Mucosa of descending colon (tissue), 3 donors: ENCODE results near the gene CPED1. TPM values are rescaled to one million over a fixed set of nuclear protein-coding genes. Genes with fewer than 3 reads are reported as not detected.

Experiments
- ATAC-seq: fragments of 200-7000 bp; cut with Tn5 transposase; one replicate; pipeline ENCODE4 v1.9.1; 2020; ENCODE audit warnings: mild to moderate bottlenecking, moderate library complexity
- DNase-seq, 3 donors: peaks; one replicate each; pipeline ENCODE4 v3.0.0-alpha.2; 2020
- H3K36me3 ChIP-seq: fragments of 200-600 bp; one replicate; pipeline ENCODE4 v1.8.0; 2021; ENCODE audit warnings: low read depth, mild to moderate bottlenecking
- H3K4me1 ChIP-seq: fragments of 200-600 bp; one replicate; pipeline ENCODE4 v1.8.0; 2021; ENCODE audit warnings: low read depth, mild to moderate bottlenecking
- H3K4me3 ChIP-seq: fragments of 200-600 bp; one replicate; pipeline ENCODE4 v1.8.0; 2021; ENCODE audit warnings: mild to moderate bottlenecking
- H3K9me3 ChIP-seq: fragments of 200-600 bp; one replicate; pipeline ENCODE4 v1.8.0; 2021; ENCODE audit warnings: mild to moderate bottlenecking
- CTCF ChIP-seq: fragments of 200-600 bp; IDR thresholded peaks from one replicate; pipeline ENCODE4 v1.8.0; 2022; ENCODE audit warnings: antibody characterized with exemption, mild to moderate bottlenecking
- intact Hi-C, 2 donors: fragments of 100-400 bp; cut with DNase I in 1 of 2; cut with micrococcal nuclease in 1 of 2; formaldehyde crosslinking; loops; one replicate each; pipeline versions ENCODE4 v1.11.0 to v1.11.1; 2022; cut with DNase I, micrococcal nuclease
- total RNA-seq, 3 donors: library from RNA; stranded (reverse); fragmentation: NEBNext Ultra II Directional in 2 of 3; extraction: Animal tissue kit (Norgen Biotek cat#: 25700) in 2 of 3; gene quantifications; one replicate each; pipeline versions ENCODE4 v1.2.1 to v1.2.4, GENCODE V29; 2021 to 2023
- donor health status: DM: no; HTN: no; CAD: no; lungs with moderate emphysema.
- donor health status: DM: no; HTN: no; CAD: no.
- donor health status: DM: no; HTN: yes; CAD: no.

The CPED1 gene
- total RNA-seq, 3 donors from 2014 or later, result 6.5 to 67.7 (median 8.8) TPM

DNA sequence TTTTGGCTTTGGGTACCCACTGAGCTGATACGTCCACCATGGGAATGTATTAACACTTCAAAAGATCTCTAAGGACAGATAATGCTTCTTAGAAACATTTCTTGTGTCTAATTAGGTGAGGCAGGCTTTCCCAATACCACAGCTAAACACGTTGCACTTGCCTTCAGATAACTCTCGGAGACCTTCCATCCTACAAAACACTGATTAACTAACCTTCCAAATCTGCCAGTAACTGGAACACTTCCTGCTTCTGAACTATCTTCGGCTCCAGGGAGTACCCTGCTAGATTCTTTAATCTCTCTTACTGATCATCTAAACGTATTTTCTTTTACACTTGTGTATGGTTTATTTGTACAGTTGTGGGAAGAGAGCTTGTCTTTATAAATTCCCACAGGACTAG, 339.2 kb downstream of the CPED1 start:
- DNase-seq, result no peak
- intact Hi-C loops, result no loop called here
- TF ChIP-seq CTCF, result no peak
- ATAC-seq, result no peak
- Histone ChIP-seq H3K36me3 (no peaks in the 10 kb centered on the region), H3K4me3 (no peak overlapping the region), H3K4me1 (peaks cover 12% of the 10 kb centered on the region), H3K9me3 (no peaks in the 10 kb centered on the region)

GRCh38 chr7:121328508-121329190, 340.1 kb downstream of the CPED1 start, which contains the start of gene WNT16:
TSS of gene WNT16 (plus strand) at chr7:121329000. CDS start at chr7:121329293, 293 bp downstream.
- H3K4me1 ChIP-seq, result peaks cover 12% of the 10 kb centered on the region
- intact Hi-C loops, result no loop called here
- H3K4me3 ChIP-seq, result no peak within 1 kb of the TSS
- H3K9me3 ChIP-seq, result no peaks in the 10 kb centered on the region
- no peaks in the 10 kb centered on the region for H3K36me3 ChIP-seq
- ATAC-seq, result peak; percentile 24
- no peak for TF ChIP-seq CTCF
- DNase-seq, result peak in 1 of 3 donors; percentile 25

- DNase-seq, result peak; percentile 31 to 60 (median 59)
- Histone ChIP-seq H3K4me1 (peaks cover 12% of the 10 kb centered on the region), H3K4me3 (no peak overlapping the region), H3K36me3 (no peaks in the 10 kb centered on the region), H3K9me3 (no peaks in the 10 kb centered on the region)
- intact Hi-C loops, result no loop called here
- no peak for TF ChIP-seq CTCF
- ATAC-seq, result peak; percentile 78
Observed at GRCh38 chr7:121329191-121330052, 340.9 kb downstream of the CPED1 start.

- ATAC-seq, result peak; percentile 55
- no peaks in the 10 kb centered on the region for H3K9me3 ChIP-seq
- DNase-seq, result peak in 1 of 3 donors; percentile 35
Observed at GRCh38 chr7:121330053-121330833, 341.7 kb downstream of the CPED1 start.

More at GRCh38 chr7:121330053-121330833, 341.7 kb downstream of the CPED1 start:
- no peak for TF ChIP-seq CTCF
- peaks cover 12% of the 10 kb centered on the region for H3K4me1 ChIP-seq
- H3K36me3 ChIP-seq, result no peaks in the 10 kb centered on the region
- H3K4me3 ChIP-seq, result no peak overlapping the region
- intact Hi-C loops, result no loop called here
